GM21515 (cell line): ENCODE data around the gene ERLEC1.
"Not testable (repeated sequence)": the region's sequence is repeated elsewhere in the genome, so short reads cannot be mapped to it uniquely, and the experiment has no call there.

Source experiments
- ATAC-seq: cut with Tn5 transposase; IDR thresholded peaks from one replicate; pipeline ENCODE4 v1.9.1; 2021; ENCODE audit not compliant: unreplicated experiment

Gene ERLEC1

DNA sequence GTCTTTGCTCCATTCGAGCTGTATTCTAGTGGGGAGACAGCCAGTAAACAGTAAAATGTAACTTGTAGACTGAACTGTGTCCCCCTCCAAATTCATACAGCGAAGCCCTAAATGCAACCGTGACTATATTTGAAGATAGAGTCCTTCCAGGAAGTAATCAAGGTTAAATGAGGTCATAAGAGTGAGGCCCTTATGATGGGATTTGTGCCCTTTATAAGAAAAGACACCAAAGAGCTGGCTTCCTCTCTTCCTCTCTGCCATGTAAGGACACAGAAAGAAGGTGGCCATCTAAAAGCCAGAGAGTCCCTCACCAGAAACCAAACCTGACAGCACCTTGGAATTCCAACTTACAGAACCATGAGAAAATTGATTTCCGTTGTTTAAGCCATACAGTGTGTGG is 41.5 kb downstream of the ERLEC1 start:
- no peak for ATAC-seq

DNA sequence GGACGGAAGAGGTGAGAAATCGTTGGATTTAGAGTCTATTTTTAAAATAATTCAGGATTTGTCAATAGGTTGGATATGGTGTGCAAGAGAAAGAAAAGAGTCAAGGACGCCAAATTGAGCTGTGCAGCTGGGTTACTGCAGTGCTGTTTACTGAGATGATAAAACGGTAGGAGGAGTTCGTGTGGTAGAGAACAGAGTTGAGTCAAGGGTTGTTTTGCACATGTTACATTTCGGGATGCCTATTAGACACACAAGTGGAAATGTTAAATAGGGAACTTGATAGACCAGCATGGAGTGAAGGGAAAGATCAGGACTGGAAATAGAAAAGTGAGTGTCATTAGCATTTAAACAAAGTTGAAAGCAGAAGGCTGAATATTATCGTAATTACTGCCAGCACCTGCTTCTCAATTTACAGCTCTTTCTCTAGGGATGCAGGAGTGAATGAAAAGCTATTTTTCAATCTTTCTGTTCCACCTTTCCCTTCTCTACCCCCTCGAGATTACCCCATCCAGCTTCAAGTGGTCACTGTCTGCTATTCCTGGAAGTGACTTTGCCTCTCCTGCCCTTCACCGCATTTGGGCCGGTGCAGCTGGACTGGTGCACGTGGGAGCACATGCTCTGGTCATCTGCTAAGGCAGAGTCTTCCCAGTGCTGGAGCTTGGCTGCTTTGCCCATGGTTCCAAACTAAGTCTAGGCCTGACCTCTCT is 42.6 kb downstream of the ERLEC1 start:
- no peak for ATAC-seq

DNA sequence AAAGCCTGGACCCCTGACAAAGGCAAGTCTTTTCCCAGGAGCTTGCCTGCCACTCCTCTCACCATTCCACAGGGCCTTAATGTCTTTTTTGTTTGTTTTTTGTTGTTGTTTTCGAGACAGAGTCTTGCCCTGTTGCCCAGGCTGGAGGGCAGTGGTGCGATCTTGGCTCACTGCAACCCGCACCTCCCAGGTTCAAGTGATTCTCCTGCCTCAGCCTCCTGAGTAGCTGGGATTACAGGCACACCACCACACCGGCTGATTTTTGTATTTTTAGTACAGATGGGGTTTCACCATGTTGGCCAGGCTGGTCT is 43.1 kb downstream of the ERLEC1 start:
- ATAC-seq, result not testable (repeated sequence)

DNA sequence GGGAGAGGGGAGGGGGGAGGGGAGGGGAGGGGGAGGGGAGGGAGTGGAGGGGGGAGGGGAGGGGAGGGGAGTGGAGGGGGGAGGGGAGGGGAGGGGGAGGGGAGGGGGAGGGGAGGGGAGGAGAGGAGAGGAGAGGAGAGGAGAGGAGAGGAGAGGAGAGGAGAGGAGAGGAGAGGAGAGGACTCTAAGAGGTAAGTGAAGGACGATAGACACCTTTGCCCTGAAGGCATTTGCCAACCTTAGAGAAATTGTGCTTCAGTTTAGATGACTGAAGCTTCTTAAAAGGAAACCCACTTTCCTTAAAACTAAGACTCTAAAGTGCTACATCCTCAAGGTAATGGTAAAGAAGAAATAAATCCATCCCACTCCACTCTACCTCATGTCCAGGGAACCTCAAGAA is 53.7 kb downstream of the ERLEC1 start:
- no peak for ATAC-seq

DNA sequence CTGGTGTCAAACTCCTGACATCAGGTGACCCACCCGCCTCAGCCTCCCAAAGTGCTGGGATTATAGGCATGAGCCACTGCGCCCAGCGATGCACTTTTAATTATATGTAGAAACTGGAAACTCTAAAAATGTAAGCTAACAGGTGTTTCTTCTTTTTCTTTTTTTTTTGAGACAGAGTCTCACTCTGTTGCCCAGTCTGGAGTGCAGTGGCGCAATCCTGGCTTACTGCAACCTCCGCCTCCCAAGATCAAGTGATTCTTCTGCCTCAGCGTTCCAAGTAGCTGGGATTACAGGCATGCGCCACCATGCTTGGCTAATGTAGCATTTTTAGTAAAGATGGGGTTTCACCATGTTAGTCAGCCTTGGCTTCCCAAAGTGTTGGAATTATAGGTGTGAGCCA is 54.8 kb downstream of the ERLEC1 start:
- ATAC-seq, result not testable (repeated sequence)

DNA sequence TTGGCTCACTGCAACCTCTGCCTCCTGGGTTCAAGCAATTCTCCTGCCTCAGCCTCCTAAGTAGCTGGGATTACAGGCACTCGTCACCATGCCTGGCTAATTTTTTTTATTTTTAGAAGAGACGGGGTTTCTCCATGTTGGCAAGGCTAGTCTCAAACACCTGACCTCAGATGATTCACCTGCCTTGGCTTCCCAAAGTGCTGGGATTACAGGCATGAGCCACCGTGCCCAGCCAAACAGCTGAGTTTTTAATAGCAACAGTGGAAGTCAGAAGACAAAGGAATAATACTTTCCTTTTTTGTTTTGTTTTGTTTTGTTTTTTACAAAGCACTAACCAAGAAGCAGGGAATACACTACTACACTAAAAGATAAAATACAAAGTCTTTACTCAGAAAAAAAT is 56.0 kb downstream of the ERLEC1 start:
- ATAC-seq, result no peak

DNA sequence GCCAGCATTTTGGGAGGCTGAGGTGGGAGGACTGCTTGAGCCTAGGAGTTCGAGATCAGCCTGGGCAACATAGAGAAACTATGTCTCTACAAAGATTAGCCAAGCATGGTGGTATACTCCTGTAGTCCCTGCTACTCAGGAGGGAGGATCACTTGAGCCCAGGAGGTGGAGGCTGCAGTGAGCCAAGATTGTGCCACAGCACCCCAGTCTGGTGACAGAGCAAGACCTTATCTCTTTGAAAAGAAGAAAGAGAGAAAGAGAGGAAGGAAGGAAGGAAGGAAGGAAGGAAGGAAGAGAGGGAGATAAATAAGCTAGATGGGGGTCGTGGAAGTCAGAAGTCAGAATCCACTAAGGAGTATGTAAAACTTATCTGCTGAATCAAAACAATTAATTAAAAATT is 56.8 kb downstream of the ERLEC1 start:
- ATAC-seq, result no peak

DNA sequence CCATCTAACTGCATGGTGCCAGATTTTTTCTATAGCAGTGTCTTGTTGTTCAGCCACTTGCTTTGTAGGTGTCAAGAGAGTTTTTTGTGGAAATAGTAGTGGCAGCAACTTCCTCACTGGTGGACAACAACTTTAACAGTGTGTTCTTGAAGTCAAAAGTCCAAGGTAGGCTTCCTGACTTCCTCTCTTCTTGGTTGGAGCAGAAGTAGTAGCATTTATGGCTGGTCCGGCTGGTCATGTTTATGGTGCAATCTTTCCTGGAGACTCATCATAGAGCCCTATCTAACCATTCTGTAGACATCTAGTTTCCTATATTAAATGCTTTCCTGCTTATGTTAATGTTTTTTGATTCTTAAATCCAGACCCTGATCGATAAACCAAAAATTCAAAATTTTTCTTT is 61.2 kb downstream of the ERLEC1 start:
- no peak for ATAC-seq

DNA sequence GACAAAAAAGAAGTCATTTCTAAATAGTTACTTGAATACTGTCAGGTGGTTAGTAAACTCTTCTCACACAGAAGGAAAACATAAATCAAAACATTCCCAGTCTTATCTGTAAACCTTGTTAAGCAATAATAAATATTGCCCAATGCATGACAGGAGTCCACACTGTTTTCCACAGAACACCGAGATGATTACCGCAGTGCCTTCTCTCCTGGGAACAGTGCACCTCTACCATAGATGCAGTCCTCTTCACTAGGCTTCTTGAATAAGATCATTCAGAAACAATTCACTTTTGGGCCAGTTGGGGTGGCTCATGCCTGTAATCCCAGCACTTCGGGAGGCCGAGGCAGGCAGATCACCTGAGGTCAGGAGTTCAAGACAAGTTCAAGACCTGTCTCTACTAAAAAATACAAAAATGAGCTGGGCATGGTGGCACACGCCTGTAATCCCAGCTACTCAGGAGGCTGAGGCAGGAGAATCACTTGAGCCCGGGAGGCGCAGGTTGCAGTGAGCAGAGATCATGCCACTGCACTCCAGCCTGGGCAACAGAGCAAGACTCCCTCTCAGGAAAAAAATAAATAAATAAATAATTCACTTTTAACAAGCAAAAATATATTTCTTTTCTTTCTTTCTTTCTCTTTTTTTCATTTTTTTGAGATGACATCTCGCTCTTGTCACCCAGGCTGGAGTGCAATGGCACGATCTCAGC is 64.4 kb downstream of the ERLEC1 start:
- ATAC-seq, result not testable (repeated sequence)

DNA sequence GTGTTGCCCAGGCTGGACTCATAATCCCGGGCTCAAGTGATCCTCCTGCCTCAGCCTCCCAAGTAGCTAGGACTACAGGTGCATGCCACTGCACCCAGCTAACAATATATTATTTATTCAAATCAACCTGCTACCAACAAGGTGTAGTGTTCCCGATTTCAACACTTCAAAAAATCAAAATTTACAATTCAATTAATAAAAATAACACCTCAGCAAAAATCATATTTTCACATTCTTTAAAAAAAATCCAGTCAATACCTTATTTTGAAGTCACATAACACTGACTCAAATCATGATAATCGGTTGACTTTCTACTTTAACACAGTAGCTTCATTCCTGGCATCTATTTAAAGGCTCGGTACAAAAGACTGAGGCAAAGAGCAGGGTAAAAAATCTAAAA is 65.7 kb downstream of the ERLEC1 start:
- no peak for ATAC-seq

DNA sequence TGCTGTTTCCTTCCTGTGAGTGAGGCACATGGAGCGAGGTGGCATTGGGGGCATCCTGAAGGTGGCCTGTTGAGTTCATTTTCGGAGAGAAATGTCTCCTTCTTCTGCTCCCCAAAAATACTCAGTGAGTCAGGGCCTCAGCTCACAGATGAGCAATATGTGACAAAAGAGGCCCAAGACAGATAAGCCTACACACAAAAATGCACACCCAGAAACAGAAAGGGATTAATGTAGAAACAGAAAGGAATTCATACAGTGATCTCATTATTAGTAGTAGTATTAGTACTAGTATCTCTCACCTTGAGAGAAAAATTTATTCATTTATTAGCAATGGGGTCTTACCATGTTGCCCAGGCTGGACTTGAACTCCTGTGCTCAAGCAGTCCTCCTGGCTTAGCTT is 67.8 kb downstream of the ERLEC1 start:
- ATAC-seq, result peak; percentile 63

DNA sequence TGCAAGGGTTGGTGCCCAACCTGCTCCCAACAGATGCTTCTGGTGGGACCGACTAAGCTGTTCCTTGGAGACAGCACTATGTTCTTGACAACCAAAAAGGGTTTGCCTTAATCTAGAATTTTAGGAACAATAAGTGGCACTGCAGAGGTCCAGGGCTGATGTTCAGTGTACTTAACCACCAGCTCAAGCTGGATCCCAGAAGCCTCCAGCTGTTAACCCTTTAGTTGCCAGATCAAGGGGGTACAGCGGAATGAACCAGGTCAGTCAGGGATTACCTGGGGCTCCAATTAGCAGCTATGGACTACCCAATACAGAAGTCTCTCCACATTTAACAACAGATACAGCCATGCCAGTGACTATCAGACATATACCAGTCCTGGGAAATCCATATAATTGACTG is 69.4 kb downstream of the ERLEC1 start:
- no peak for ATAC-seq

DNA sequence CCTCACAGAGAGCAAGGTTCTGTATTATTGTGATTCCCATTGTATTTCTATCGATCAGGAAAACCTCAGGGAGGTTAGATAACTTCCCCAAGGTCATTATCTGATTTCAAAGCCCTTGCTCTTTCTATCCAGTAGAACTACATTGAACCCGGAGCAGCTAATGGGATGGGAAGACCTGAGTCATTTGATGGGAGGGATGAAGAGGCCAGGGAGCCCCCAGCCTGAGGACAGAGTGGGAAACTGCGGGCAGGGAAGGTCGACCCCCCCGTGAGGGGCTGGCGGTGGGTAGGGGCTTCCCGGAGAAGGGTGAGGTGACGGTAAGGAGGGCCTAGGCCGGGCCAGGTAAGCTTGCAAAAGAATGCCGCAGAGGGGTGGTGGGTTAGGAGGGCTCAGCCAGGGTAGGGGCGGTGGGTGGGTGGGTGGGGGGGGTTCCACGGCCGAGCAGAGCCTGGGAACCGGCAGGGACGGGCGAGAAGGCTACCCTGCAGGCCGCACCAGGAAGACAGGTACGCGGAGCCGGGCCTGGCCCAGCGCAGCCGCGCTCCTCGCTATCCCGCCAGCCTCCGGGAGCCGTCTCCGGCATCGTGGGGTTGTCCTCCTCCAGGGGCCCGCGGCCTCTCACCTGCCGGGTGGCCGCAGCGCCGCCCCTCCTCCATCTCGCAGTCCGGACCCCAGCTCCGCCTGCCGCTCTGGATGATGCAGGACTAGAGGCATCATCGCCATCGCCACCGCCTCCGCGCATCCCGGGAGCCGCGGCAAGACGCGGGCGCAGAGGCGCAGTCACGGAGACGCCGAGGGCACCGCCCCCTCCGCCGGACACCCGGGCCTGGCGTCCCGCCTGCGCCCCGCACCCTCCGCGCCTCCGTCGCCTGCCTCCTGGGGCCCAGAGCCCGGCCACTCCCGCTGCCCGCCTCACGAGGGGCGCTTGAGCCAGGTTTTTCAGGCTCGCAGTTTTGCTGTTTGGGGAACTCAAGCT is 72.7 kb downstream of the ERLEC1 start, which contains the start of gene GPR75:
GPR75 (minus strand) TSS at position 762 of the 976 bp plus-strand sequence. CDS start 5,211 bp downstream, outside the sequence.
- ATAC-seq, result no peak

DNA sequence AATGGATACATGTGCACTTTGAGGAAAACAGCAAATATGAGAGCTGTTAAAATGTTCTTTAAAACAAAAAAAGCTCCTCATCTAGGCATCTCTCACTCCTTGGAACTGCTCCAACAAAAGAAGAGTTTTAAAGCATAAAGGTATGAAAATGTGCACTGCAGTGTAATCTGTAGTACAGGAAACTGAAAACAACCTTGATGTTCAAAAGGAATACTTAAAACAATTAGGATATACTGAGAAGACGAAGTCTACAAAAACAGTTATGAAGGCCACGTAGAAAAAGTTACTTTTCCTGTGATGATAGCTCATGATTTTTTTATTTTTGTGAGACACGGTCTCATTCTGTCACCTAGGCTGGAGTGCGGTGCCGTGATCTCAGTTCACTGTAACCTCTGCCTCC is 75.0 kb downstream of the ERLEC1 start:
- no peak for ATAC-seq

DNA sequence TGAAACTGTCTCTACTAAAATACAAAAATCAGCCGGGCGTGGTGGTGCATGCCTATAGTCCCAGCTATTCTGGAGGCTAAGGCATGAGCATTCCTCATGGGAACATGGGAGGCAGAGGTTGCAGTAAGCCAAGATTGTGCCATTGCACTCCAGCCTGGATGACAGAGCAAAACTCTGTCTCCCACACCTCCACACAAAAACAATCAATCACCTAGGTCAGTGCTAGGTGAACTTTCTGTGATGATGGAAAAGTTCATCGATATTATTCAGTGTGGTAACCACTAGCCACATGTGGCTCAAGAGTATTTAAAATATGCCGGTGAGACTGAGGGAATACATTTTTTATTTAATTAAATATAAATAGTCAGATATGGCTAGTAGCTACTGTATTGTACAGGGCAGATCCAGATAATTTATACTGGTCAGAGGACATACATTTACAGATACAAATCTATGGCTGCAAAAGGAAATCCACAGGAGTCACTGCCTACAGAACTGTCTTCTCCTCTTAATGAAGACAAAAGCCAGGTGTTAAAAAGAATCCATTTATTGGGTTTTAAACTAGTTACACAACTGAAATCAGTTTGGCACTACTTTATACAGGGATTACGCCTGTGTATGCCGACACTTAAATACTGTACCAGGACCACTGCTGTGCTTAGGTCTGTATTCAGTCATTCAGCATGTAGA is 76.8 kb downstream of the ERLEC1 start:
- no peak for ATAC-seq

DNA sequence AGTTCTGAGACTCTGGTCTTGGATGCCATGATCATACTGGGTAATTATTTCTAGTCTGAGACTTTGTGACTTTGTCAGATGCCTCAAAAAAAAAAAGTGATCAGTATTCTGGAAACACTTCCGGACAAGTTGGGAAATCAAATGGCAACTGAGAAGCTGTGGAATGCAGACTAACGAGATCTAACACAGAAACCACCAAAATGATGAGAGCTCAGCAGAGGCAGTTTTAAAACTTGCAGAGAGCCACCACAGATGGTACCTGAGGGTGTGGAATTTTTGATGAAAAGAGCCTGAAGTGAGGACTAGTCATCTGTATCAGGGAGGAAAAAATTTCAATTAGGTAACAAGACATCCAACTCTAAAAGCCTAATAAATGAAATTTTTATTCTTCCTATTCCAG is 78.4 kb downstream of the ERLEC1 start:
- no peak for ATAC-seq

DNA sequence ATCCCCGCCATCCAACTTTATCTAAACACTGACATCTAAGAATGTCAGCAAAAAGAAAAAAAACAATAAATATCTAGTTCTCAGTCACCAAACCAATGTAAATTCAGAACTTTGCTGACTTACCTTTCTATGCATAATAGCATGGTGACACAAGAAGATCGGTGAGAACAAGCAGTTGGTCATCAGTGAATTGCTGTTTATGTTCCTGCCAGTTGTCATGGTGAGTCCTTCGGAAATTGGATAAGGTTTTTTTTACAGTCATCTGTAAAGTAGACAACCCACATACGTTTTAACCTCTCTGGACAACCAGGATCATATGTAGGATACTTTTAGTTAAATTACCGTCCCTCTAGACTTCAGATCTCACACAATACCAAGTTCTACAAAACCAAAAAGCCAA is 79.1 kb downstream of the ERLEC1 start:
- ATAC-seq, result no peak

DNA sequence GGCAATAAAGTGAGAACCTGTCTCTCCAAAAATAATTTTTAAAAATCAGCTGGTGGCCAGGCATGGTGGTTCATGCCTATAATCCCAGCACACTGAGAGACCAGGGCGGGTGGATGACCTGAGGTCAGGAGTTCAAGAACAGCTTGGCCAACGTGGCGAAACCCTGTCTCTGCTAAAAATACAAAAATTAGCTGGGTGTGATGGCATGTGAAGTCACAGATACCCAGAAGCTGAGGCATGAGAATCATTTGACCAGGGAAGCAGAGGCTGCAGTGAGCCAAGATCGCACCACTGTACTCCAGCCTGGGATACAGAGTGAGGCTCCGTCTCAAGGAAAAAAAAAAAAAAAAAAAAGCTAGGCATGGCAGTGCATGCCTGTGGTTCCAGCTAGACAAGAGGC is 80.3 kb downstream of the ERLEC1 start:
- no peak for ATAC-seq

DNA sequence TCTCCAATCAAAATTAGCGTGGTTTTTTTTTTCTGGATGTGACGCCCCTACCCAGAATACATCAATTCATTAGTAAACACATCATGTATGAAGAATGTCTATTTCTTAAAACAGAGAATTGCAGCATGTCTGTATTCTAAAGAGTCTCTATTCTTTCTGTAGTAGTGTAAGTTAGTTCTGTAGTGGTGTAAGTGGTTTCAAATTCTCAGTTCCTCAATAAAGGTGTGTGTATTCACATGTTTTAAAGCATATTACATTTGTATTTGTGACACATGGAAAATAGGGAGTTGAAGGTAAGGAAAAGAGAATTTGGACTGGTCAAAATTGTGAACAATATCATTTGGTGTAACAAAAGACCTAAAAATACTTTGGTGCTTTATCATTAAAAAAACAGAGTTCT is 80.9 kb downstream of the ERLEC1 start:
- no peak for ATAC-seq
